D721Med (cell line): ENCODE results near the gene RCBTB1.
A peak's percentile ranks its signal among the peaks of the same experiment; 100 is the strongest.

Source experiments
- DNase-seq: peaks from one replicate; pipeline ENCODE4 v3.0.0; 2011; ENCODE audit warnings: low spot score; ENCODE audit not compliant: insufficient read length
- FAIRE-seq: peaks from 2 replicates; lab custom pipeline; 2011; peaks lifted over from hg19 to GRCh38; lab: Jason Lieb, UNC
- TF ChIP-seq, protein P1 (sequence below): IDR thresholded peaks from 2 replicates; pipeline ENCODE4 v1.5.1; 2012; ENCODE audit warnings: mild to moderate bottlenecking, control low read depth; ENCODE audit not compliant: insufficient read depth; ENCODE audit errors: missing control alignments

RCBTB1 gene

DNA sequence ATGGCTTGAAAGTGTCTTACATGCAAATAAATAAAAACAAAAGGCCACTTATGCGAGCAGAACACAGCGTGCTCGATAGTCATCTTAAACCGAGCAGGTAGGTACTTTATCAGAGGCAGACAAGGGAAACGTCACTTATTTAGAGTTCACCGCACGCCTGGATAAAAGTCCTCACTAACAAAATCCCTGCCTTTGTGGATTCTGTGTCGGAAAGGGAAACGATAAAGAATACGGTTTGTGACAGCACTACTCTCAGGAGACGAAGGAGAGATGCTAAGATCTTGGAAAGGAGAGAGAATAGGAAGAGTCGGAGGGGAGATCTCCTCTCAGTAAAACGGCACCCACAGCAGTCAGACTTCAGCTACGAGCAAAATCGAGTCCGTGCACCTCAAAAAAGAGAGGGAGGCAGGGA, 581 bp downstream of the RCBTB1 start:
- FAIRE-seq: no peak
- TF ChIP-seq, protein P1, sequence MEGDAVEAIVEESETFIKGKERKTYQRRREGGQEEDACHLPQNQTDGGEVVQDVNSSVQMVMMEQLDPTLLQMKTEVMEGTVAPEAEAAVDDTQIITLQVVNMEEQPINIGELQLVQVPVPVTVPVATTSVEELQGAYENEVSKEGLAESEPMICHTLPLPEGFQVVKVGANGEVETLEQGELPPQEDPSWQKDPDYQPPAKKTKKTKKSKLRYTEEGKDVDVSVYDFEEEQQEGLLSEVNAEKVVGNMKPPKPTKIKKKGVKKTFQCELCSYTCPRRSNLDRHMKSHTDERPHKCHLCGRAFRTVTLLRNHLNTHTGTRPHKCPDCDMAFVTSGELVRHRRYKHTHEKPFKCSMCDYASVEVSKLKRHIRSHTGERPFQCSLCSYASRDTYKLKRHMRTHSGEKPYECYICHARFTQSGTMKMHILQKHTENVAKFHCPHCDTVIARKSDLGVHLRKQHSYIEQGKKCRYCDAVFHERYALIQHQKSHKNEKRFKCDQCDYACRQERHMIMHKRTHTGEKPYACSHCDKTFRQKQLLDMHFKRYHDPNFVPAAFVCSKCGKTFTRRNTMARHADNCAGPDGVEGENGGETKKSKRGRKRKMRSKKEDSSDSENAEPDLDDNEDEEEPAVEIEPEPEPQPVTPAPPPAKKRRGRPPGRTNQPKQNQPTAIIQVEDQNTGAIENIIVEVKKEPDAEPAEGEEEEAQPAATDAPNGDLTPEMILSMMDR: no peak
- no peak for DNase-seq

DNA sequence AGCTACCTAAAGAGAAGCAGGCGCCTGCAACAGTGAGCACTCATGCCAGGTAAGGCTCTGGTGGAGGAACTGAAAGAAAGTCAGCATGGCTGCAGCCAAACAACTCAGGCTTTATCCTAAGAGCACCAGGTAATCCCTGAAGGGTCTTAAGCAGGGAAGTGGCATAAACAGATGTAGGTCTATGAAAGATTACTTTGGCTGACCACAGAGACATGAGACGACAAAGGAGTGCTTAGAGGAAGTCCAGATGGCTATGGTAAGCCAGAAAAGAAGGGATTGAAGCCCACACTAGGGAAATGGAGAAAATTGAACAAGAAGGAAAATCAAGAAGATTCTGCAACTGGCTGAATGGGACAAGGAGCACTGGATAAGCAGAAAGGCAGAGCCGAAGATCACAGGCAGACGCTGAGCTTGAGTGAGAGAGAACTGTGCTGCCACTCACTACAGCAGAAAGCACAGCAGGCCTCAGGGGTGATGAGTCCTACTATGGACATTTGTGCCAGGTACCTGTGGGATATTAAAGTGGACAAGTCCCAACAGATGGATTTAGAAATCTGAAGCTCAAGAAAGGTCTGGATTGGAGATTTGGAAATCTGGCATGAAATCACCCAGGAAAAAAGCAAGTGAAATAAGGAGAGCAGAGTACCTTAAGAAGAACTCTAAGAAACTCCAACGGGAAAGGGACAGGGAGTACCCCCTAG, 4.2 kb downstream of the RCBTB1 start:
- TF ChIP-seq, protein P1: no peak
- FAIRE-seq (peak; percentile 88), DNase-seq (peak; percentile 55)

DNA sequence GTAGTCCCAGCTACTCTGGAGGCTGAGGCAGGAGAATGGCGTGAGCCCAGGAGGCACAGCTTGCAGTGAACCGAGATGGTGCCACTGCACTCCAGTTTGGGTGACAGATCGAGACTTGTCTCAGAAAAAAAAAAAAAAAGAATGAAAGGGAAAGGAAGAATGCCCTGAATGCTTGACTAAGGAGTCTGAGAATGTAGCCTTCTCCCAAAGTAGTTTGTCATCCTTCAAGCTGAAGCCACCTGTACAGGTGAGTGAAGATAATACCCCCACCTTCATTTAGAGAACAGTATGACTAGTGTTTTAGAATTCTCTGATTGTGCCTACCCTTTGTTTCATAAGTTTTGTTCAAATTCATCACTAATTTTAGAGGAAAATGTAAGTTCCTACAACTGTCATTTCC, 5.9 kb downstream of the RCBTB1 start:
- FAIRE-seq: no peak
- DNase-seq: no peak
- TF ChIP-seq, protein P1: no peak

DNA sequence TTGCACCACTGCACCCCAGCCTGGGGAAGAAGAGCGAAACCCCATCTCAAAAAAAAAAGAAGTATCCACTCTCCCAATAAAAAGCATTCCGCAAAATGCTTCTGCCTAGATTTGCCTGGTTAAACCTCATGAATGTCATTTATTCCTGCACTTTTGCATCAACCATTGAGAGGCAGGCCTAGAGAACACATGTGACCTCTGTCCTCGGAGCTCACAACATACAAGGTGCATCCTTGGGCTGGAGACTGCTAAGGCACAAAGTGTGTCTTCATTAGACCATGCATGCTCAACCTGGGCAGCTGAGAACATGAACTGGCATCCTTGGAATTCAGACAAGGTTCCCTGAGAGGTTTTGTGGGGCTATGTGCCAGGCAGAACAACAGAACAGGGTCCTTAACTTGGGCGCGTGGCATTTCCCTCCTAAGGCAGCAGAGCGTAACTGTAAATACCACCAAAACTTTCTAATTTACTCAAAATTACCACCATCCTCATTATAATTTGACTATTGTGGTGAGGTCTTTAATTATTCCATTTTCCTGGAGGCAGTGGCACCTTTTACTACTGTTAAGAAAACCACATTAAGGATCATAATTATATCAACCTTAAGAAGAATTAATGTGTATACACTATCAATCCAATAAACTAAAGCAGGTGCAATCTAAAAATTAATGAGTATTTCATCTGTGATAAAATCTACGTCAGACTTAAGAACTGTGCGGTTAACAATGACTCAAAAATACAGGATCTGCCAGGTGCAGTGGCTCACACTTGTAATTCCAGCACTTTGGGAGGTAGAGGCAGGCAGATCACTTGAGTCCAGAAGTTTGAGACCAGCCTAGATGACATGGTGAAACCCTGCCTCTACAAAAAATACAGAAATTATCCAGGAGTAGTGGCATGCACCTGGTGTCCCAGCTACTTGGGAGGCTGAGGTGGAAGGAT, 13.8 kb downstream of the RCBTB1 start:
- FAIRE-seq (no peak), DNase-seq (no peak)
- TF ChIP-seq, protein P1: no peak

DNA sequence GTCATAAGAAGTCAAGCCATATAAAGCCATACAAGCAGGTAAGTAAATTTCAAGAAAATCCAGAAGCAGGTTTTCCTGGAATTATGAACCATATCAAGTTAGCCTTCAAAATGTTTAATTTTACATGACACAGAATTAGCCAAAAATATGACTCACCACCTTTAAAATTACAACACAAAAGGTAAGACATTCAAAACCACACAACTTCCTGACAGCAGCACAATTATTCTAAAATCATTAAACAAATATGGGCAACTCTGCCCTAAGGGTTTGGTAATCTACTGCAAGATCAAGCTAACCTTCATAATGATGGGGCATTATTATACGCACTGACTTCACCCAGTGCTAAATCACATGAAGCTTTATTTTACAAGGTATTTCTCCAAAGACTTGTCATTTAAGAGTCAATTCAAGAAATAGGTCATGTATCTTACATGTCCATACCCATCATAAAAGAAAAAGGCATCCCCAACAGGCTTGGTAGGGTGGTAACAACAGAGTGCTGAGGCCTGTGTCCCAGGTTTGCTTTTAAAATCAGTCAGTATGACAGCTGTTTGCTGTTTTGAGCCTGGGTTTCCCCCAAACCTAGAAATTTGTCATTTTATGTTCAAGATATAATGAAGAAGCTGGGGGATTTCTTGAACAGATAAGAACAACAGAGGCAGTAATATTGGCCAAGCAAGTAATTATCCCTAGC, 15.2 kb downstream of the RCBTB1 start:
- DNase-seq (no peak), FAIRE-seq (no peak)
- TF ChIP-seq, protein P1: no peak

DNA sequence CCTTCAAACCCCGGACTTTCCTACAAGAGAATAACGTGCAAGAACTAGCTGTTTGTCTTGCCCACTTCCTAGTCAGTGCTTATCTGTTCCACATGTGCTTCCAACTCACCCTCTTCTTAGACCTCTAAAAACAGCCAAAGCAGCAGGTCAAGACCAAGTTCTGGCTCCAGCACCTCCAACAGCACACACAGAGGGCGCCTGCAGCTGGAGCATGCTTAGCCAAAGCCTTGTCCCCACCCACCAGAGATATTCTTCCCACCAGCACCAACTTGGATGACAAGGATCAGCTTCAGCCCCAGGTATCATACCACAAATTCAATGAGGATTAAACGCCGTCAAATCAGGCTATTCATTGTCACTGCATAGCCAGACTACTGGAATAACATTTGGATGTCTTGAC, 17.9 kb downstream of the RCBTB1 start:
- TF ChIP-seq, protein P1: no peak
- FAIRE-seq: no peak
- DNase-seq: no peak
